ENCODE data around the gene GALNT13.

GALNT13 gene

GRCh38 chr2:153871231-153872221 lies at the start of gene GALNT13:
Gene GALNT13 (plus strand): TSS chr2:153871922.
- Mint-ChIP-seq H3K4me1 (peaks cover 3% of the 10 kb centered on the region), H3K27ac (no peak within 1 kb of the TSS), H3K36me3 (ENCODE audit: low read depth) (peaks cover 3% of the 10 kb centered on the region), H3K9me3 (no peaks in the 10 kb centered on the region), H3K4me3 (peak within 1 kb of the TSS; percentile 23), H3K27me3 (peaks cover 30% of the 10 kb centered on the region)
- ATAC-seq, result peak; percentile 46
- DNase-seq, result no peak

DNA sequence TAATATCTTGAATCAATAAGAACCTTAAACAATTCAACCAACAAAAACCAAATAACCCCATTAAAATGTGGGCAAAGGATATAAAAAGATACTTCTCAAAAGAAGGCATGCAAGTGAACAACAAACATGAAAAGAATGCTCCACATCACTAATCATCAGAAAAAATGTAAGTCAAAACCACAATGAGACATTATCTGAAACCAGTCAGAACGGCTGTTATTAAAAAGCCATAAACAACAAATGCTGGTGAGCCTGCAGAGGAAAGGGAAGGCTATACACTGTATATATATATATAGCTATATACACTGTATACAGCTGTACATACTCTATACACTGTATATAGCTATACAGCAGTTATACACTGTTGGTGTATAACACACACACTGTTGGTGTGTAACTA lies 47.8 kb upstream of the GALNT13 start:
- no peak for DNase-seq
- H3K4me3 Mint-ChIP-seq, result no peak overlapping the region
- no peaks in the 10 kb centered on the region for H3K36me3 Mint-ChIP-seq (ENCODE audit: low read depth)
- no peaks in the 10 kb centered on the region for H3K27me3 Mint-ChIP-seq
- H3K9me3 Mint-ChIP-seq, result peaks cover 14% of the 10 kb centered on the region
- H3K27ac Mint-ChIP-seq, result no peak overlapping the region
- no peak for ATAC-seq
- H3K4me1 Mint-ChIP-seq, result no peaks in the 10 kb centered on the region

DNA sequence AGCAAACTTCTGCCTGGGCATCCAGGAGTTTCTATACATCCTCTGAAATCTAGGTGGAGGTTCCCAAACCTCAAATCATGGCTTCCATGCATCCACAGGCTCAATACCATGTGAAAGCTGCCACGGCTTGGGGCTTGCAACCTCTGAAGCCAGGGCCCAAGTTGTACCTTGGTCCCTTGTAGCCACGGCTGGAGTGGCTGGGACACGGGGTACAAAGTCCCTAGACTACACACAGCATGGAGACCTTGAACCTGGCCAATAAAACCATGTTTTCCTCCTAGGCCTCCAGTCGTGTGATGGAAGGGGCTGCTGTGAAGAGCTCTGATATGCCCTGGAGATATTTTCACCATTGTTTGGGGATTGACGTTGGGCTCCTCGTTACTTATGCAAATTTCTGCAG lies 43.4 kb upstream of the GALNT13 start:
- Mint-ChIP-seq H3K36me3 (ENCODE audit: low read depth) (no peaks in the 10 kb centered on the region), H3K9me3 (peaks cover 14% of the 10 kb centered on the region), H3K27me3 (no peaks in the 10 kb centered on the region), H3K27ac (no peak overlapping the region), H3K4me3 (no peak overlapping the region), H3K4me1 (no peaks in the 10 kb centered on the region)
- ATAC-seq (no peak), DNase-seq (no peak)

DNA sequence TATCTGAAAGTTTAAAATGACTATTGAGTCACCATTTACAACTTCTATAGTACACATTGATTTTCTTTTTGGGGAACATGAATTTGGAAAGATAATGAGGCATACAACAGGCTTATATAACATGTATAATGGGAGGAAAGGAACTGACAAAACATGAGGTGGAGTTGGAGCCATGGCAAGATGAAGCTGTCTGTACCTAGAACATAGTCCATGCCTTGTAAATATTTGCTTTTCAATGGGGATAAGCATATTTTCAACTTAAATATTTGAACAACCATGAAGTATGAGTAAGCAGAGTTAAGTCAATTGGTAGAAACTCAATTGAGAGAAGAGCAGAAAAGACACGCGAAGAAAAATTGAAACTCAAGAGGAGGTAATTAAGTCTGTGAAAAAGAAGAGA lies 37.1 kb upstream of the GALNT13 start:
- Mint-ChIP-seq H3K9me3 (peaks cover 15% of the 10 kb centered on the region), H3K36me3 (ENCODE audit: low read depth) (no peaks in the 10 kb centered on the region), H3K27ac (no peak overlapping the region), H3K4me1 (no peaks in the 10 kb centered on the region), H3K4me3 (no peak overlapping the region), H3K27me3 (no peaks in the 10 kb centered on the region)
- ATAC-seq (no peak), DNase-seq (no peak)

- Mint-ChIP-seq H3K27me3 (no peaks in the 10 kb centered on the region), H3K9me3 (peaks cover 4% of the 10 kb centered on the region), H3K36me3 (ENCODE audit: low read depth) (no peaks in the 10 kb centered on the region), H3K4me1 (no peaks in the 10 kb centered on the region), H3K4me3 (no peak overlapping the region), H3K27ac (no peak overlapping the region)
- no peak for ATAC-seq
- no peak for DNase-seq
Observed at GRCh38 chr2:153858250-153858649, 13.5 kb upstream of the GALNT13 start.

DNA sequence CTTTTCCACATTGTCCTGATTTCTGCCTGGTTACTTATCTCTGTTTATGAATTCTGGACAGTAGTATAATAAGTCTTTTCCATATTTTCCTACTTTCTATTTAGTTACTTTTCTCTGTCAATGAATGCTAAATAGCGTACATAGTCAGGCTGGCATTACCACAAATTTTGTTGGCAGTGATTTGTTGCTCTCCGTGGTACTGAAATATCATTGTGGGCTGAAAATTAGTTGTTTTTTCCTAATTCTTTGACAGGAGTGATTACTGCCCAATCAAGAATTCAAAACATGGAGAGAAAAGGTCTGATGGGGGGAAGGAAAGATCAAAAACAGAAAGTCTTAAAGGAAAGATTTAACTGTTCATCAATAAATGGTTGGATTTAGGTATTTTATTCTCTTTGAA lies 7.7 kb upstream of the GALNT13 start:
- no peaks in the 10 kb centered on the region for H3K36me3 Mint-ChIP-seq (ENCODE audit: low read depth)
- no peaks in the 10 kb centered on the region for H3K4me1 Mint-ChIP-seq
- DNase-seq, result no peak
- no peak overlapping the region for H3K27ac Mint-ChIP-seq
- ATAC-seq, result no peak
- no peak overlapping the region for H3K4me3 Mint-ChIP-seq
- H3K9me3 Mint-ChIP-seq, result peaks cover 4% of the 10 kb centered on the region
- H3K27me3 Mint-ChIP-seq, result no peaks in the 10 kb centered on the region

DNA sequence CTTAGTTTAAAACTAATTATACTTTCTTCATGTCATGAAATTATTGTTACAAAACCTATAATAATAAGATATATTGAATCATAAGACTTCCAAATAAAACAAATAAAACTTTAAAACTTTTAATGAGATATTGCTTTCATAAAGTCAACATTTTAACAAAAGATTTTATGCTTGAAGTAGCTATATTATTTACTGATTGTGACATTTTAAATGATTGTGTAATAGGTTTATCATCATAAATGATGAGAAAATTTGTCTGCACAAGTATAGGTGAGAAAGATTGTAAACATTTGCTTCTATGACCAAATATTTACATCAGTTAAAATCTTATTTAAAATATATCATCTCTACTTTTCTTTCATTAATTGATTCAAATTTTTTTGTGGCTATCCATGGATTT lies 5.1 kb upstream of the GALNT13 start:
- Mint-ChIP-seq H3K9me3 (peaks cover 4% of the 10 kb centered on the region), H3K27me3 (peaks cover 11% of the 10 kb centered on the region), H3K27ac (no peak overlapping the region), H3K4me3 (no peak overlapping the region), H3K4me1 (no peaks in the 10 kb centered on the region), H3K36me3 (ENCODE audit: low read depth) (no peaks in the 10 kb centered on the region)
- no peak for ATAC-seq
- no peak for DNase-seq

GRCh38 chr2:153870308-153870707 lies 1.4 kb upstream of the GALNT13 start:
- peaks cover 3% of the 10 kb centered on the region for H3K4me1 Mint-ChIP-seq
- no peak overlapping the region for H3K4me3 Mint-ChIP-seq
- no peak for DNase-seq
- H3K36me3 Mint-ChIP-seq (ENCODE audit: low read depth), result peaks cover 3% of the 10 kb centered on the region
- H3K9me3 Mint-ChIP-seq, result no peaks in the 10 kb centered on the region
- H3K27me3 Mint-ChIP-seq, result peaks cover 30% of the 10 kb centered on the region
- no peak for ATAC-seq
- H3K27ac Mint-ChIP-seq, result no peak overlapping the region

DNA sequence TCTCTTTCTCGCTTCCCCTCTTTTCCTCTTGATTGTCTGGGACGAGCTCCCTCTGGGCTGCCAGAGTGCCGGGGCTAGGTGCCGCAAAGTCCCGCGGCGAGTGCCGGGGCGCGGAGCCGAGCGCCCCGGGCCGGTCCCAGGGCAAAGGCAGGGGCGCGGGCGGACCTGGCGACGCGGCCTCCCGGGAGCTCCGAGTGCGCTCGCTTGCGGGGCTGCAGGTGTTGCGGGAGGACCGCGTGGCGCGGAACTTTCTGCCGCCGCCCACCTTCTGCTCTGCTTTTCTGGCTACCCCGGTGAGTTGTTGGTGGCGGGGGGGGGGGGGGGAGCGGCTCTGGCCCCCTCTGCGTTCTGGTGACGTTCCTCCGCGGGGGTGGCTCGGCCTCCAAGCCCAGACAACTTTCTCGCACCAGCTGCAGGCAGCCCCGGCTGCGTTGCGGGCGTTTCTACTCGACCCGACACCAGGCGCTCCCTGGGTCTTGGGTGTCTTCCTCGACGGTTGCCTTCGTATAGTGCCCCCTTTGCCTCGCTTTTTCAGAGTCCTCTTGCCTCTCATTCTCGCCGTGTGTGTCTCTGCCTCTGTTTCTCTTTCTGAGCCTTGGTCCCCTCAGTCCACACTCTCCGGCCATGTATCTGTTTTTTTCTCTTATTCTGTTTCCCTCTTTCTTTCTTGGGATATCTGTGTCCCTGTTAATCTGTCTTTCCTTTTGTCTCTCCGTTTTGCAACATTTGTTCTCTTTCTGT lies 759 bp downstream of the GALNT13 start:
- DNase-seq (no peak), ATAC-seq (no peak)
- H3K27me3 Mint-ChIP-seq, result peaks cover 30% of the 10 kb centered on the region
- H3K27ac Mint-ChIP-seq, result no peak overlapping the region
- peaks cover 3% of the 10 kb centered on the region for H3K36me3 Mint-ChIP-seq (ENCODE audit: low read depth)
- H3K4me1 Mint-ChIP-seq, result peaks cover 3% of the 10 kb centered on the region
- H3K4me3 Mint-ChIP-seq, result peak overlapping the region; percentile 23
- no peaks in the 10 kb centered on the region for H3K9me3 Mint-ChIP-seq

DNA sequence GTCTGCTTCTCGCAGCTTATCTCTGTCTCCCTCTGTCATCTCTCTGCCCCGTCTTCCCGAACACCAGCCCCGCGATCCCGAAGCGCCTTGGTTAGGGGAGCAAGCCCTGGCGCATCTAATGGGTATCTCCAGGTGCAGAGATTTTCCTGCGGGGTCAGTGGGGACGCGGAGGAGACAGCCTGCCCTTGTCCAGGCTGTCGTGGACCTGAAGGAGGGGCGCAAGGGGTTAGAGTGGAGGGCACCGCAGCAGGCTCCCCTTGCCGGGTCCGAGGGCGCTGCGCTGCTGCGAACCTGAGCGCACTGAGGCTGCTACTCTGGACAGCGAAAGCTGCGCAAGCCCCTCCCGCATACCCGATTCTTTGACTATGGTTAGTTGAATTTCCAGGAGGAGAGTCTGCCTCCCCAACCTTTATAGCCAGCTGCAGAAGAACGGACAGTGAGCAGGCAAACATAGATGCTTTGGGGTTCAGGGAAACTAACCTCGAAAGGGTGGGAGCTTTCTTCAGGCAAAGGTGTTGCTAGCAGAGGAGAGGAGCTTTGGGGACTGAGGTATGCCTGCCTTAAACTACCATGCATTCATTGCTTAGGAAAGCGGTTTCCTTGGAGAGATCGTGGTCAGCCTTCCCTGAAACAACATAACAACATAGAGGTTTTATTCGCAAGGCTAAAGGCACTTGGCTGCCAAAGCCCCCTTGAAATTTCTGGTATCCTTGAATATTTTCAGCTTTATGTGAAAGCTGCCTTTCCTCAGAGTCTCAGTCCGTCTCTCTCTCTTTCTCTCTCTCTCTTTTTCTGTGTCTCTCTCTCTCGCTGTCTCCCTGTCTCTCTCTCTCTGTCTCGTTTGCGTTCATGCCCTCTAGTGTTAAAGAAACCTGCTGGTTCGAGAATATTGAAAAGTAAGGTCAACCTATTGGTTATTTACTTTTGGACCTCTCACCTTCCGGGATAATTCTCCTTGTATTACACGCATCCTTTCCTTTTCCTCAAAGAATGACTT lies 1.6 kb downstream of the GALNT13 start:
- ATAC-seq (no peak), DNase-seq (no peak)
- H3K4me1 Mint-ChIP-seq, result peaks cover 3% of the 10 kb centered on the region
- H3K27ac Mint-ChIP-seq, result no peak overlapping the region
- no peaks in the 10 kb centered on the region for H3K9me3 Mint-ChIP-seq
- H3K36me3 Mint-ChIP-seq (ENCODE audit: low read depth), result peaks cover 3% of the 10 kb centered on the region
- H3K27me3 Mint-ChIP-seq, result peaks cover 30% of the 10 kb centered on the region
- no peak overlapping the region for H3K4me3 Mint-ChIP-seq

GRCh38 chr2:153875801-153876466 lies 4.2 kb downstream of the GALNT13 start:
- Mint-ChIP-seq H3K27ac (no peak overlapping the region), H3K27me3 (peaks cover 24% of the 10 kb centered on the region)
- ATAC-seq, result no peak

GRCh38 chr2:153880926-153881325 lies 9.2 kb downstream of the GALNT13 start:
- no peaks in the 10 kb centered on the region for H3K36me3 Mint-ChIP-seq (ENCODE audit: low read depth)
- no peak overlapping the region for H3K4me3 Mint-ChIP-seq
- H3K4me1 Mint-ChIP-seq, result no peaks in the 10 kb centered on the region
- ATAC-seq (no peak), DNase-seq (no peak)
- H3K9me3 Mint-ChIP-seq, result peaks cover 7% of the 10 kb centered on the region
- H3K27ac Mint-ChIP-seq, result no peak overlapping the region
- no peaks in the 10 kb centered on the region for H3K27me3 Mint-ChIP-seq

More at GRCh38 chr2:153875801-153876466, 4.2 kb downstream of the GALNT13 start:
- Mint-ChIP-seq H3K4me1 (peaks cover 3% of the 10 kb centered on the region), H3K4me3 (no peak overlapping the region), H3K36me3 (ENCODE audit: low read depth) (peaks cover 3% of the 10 kb centered on the region), H3K9me3 (no peaks in the 10 kb centered on the region)
- no peak for DNase-seq

DNA sequence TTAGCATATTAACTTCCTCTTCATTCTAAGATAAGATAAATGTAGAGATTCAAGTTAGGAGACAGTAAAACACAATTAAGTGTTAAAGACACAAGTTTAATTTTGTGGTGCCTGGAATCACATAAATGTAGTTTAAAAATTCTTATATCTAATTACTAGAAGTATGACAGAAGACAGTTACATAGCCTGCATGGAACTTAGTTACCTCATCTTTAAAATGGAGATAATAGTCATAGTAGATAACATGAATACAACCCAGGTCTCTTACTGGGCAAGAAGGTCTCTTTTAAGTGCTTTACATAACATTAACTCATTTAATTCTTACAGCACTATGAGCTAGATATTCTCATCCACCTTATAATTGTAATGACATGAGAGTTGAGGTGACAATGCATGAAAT lies 15.1 kb downstream of the GALNT13 start:
- no peaks in the 10 kb centered on the region for H3K4me1 Mint-ChIP-seq
- no peak for ATAC-seq
- peaks cover 11% of the 10 kb centered on the region for H3K9me3 Mint-ChIP-seq
- no peaks in the 10 kb centered on the region for H3K36me3 Mint-ChIP-seq (ENCODE audit: low read depth)
- no peaks in the 10 kb centered on the region for H3K27me3 Mint-ChIP-seq
- no peak overlapping the region for H3K4me3 Mint-ChIP-seq
- no peak for DNase-seq
- no peak overlapping the region for H3K27ac Mint-ChIP-seq

GRCh38 chr2:153890576-153890975 lies 18.9 kb downstream of the GALNT13 start:
- no peak for ATAC-seq
- DNase-seq, result no peak
- no peak overlapping the region for H3K27ac Mint-ChIP-seq
- no peaks in the 10 kb centered on the region for H3K4me1 Mint-ChIP-seq
- H3K9me3 Mint-ChIP-seq, result peaks cover 10% of the 10 kb centered on the region
- no peaks in the 10 kb centered on the region for H3K36me3 Mint-ChIP-seq (ENCODE audit: low read depth)
- no peaks in the 10 kb centered on the region for H3K27me3 Mint-ChIP-seq
- H3K4me3 Mint-ChIP-seq, result no peak overlapping the region
